NCI-H345 treated with DMSO at 0.1 percent for 48 hours (cell line): ENCODE results near the gene CTNNA2.

ENCODE experiments used
- DNase-seq: peaks from one replicate; lab custom pipeline; 2025; ENCODE audit not compliant: unreplicated experiment; lab: John Stamatoyannopoulos, UW

CTNNA2 gene

DNA sequence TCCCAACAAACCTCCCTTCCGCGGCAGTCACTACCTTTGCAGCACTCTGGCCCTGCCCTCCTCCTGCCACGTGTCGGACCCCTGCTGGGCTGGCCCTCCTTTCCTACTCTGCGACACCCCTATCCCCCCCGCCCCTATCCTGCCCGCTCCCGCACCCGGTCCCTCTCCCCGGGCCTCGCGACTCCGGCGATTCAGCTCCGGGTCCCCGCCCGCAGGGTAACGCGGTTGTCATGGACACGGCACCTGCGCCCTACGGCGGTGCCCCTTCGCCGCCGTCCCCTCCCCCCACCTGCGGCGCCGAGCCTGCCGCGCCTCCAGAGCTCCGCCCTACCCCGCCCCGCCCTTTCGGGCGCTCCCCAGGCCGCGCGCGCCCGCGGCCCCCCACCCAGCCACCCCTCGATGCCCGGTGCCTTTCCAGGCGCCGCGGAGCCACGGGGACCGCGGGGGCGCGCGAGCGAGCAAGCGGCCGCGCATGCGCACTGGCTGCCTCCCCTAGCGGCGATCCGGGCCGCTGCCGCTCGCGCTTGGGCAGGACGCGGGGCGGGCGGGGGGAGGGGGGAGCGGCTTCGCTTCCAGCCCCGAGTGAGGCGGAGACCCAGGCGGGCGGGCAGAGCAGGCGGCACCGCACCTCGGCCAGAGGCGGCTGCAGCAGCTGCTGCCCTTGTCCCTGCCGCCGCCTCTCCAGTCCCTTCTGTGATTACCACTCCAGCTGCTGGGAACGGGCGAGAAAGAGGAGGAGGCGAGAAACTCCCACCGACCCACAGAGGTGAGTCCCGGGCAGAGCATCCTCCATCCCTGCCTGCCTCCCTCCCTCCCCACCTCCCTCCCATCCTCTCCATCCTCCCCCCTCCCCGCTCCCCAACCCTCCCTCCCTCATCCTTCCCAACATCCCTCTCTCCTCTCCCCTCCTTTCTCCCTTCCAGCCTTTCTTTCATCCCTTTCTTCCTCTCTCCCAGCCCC, at the start of gene CTNNA2:
Gene CTNNA2 (plus strand): TSS at position 610 of the 960 bp plus-strand sequence.
- DNase-seq = peak; percentile 98

DNA sequence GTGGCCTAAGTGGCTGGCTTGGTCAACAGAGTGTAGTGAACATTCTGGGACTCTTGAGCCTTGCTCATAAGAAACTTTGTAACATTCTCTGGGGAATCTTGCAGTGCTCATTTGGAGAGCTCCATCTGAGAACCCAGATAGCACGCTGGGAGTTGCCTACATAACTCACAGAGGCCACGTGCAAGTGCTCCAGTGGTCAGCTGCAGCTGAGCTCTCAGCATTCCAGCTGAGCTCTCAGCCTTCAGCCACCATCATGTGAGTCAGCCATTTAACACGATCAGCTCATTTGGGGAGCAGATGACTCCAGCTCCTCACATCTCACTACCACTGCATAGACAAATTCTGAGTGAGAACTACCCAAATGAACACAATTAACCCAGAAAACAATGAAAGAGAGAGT, 25.5 kb upstream of the CTNNA2 start:
- no peak for DNase-seq

DNA sequence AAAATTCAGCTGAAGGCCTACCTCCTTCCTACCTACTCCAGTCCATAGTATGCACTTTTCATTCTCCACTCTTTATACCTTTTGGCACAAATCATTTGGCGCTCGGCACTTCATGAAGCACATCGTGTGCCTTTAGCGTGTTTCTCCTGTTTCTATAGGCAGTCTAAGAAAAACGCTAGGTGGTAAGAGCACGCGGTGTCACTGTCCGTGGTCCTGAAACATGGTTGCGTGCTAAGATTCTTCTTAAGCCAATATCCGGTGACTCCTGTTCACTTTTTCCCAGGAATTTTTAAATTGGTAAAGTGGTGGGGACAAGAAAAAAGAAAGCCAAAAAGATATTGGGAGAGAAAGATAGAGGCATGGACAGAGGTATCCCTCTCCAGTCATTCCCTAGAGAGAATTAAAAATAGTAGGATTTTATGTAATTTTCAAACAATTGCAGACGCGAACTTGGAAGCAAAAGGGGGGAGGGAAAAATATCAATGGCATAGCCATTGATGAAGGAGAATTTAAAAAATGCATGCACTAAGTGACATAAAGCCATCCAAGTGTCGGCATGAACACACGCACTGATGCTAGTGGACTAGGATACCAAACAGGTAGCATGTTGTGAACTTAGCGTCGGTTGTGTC, 1.4 kb upstream of the CTNNA2 start:
- no peak for DNase-seq

DNA sequence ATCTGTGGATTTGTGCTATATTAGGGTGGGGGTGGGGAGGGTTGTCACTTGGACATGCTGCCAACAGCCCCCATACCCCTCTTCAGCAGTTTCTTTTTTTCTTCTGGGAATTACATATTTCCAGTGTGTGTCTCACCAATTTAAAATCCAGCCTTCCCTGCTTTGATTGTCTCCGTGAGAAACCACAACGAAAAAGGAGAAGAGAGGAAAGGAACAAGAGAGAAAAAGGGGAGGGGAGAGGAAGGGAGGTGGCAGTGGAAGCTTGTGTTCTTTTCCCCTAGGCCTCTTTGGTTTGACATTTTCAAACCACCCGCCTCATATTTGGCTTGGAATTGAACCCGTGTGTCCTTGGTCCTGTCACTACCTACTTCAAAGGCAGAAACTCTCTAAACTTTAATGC, 860 bp downstream of the CTNNA2 start:
- DNase-seq = peak; percentile 10

DNA sequence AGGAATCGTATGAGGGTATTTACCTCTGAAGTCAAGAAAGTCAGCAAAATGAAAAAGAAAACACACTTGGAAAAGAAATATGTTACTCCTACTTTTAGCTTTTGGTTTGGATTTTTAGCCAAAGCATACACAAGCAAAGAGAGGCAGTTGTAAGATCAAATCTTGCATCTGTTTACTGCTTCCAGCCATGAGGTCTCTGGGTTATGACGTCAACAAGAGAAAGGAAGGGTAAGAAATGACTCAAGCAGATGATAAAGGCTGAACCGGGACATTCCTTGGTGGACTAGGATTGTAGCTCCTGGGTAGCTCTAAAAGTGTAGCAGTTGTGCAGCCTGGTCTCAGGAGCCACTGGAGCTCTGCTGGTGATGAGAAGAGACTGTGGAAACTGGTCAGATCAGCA, 16.8 kb downstream of the CTNNA2 start:
- no peak for DNase-seq

DNA sequence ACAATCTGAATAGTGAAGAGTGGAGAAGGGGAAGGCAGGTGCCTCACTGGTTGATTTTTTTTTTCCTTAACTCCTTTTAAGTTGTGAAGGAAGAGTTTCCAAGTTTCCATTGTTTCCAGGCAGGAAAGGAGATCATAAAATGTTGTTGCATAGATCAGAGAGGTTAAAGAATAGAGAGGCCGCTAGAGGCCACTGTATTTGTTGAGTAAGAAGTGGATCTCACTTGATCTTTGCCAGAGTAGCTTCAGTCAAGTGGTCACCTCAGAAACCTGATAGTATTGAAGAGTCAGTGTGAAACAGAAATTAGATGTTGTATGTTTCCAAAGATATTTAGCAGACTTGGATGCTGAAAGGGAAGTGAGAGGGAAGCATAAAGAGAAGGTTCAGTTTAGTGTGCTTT, 17.6 kb downstream of the CTNNA2 start:
- DNase-seq = no peak

DNA sequence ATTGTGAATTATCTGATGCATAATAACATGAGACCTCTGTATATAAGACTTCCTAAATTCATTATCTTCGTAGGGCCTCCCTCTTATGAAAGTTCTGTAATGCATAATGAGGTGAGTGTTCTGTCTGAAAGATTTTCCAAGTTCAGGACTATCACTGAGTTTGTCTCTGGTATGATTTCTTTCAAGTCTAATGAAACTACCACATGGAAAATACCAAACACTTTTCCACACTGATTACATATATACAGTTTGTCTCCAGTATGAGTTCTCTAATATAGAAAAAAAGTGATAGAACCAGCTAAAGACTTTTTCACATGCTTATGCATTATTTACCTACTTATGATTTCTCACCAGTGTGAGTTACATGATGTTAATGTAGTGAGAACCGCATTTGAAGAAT, 34.7 kb downstream of the CTNNA2 start:
- DNase-seq = no peak

DNA sequence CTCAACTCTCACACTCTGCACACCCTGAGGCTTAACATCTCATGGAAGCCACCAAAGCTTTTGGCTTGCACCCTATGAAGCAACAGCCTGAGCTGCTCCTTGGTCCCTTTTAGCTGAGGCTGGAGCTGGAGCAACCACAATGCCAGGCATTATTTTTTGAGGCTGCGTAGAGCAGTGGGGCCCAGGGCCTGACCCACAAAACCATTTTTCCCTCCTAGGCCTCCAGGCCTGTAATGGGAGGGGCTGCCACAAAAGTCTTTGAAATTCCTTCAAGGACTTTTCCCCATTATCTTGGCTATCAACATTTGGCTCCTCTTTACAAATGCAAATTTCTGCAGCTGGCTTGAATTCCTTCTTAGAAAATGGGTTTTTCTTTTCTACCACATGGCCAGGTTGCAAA, 39.8 kb downstream of the CTNNA2 start:
- no peak for DNase-seq

DNA sequence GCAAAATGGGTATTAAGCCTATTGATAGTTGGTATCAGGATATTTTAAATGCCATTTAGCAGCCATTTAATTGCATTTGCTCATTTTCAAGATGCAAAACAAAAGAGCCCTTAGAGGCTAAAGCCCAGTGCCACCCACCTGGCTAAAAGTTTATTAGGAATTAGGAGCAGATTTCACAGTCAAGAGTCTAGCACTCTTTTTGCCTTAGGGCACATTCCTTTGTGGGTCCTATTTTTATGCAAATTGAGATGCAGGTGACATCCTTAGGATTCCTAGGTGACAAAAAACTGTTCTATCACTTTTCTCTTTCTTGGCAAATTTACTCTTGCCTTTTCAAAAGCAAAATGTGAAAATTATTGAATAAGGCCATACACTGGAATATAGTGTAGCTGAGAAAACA, 42.0 kb downstream of the CTNNA2 start:
- DNase-seq = no peak

DNA sequence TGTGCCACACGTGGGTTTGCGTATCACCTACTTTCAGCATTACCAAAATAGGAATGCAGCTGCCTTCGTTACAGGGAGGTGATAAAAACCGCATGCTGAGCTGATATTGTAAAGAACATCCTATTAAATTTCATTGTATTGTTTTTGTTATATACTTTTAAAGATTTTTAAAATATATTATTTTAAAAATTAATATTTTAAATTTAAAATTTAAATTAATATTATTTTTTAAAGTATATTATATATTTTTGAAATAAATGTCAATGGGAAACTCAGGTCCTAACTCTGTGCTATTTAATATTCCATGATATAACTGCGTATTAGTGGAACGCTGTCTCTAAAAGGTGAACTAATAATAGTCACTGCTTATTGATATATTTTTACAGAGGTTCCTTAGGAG, 51.2 kb downstream of the CTNNA2 start:
- no peak for DNase-seq

DNA sequence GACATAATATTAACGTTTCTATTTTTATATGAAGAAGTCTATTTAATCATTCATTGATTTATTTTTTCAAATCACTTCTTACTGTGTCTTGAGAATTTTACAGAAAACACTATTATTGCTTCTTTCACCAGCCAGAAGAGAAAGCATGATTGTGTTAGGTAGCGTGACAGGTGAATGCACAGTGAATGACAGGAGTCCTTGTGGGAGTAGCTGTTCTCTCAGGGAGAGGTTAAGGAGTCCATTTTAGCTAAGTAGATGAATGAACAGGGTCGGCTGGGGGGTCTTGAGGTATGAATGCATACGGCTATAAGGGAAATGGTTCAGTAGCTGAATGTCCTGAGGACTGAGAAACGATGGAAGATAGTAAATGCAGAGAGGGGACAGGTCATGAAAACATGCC, 56.2 kb downstream of the CTNNA2 start:
- no peak for DNase-seq

DNA sequence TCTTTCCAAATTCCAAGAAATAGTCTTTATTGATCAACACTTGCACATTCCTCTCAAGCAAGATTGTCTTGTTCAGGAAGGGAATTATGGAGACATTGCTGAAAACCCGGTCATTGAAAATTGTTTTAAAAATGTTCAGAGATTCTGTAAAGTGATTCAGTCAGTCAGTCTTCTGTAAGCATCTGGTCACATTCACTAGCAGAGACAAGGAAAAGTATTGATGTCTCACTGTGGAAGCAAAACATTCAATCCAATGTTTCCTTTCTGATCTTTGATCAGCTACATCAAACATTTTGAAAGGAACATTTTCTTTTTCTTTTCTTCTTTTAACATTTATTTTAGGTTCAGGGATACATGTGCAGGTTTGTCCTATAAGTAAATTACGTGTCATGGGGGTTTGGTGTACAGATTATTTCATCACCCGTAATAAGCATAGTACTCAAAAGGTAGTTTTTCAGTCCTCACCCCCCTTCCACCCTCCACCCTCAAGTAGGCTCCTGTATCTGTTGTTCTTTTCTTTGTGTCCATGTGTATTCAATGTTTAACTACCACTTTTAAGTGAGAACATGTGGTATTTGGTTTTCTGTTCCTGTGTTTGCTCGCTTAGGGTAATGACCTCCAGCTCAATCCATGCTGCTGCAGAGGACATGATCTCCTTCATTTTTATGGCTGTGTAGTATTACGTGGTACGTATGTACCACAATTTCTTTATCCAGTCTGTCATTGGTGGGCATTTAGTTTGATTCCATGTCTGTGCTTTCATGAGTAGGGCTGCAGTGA, 61.2 kb downstream of the CTNNA2 start:
- no peak for DNase-seq

DNA sequence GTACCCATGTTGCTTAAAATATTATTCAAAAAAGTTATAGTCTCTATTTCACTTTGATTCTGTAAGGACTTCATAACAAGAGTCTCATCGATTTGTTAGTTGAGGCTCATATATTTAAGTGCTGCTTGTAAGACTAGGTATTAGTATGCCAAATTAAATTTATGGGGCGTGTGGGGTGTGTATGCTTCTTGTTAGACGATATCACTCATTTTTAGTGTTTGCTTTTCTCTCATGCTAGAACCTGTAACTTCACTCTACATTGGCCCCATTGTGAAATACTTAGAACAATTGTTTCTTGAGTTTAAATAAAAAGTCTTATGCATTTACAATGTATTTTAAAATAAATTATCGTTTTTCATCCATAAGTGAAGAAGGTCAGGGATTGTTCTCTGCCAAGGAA, 63.6 kb downstream of the CTNNA2 start:
- DNase-seq = no peak

DNA sequence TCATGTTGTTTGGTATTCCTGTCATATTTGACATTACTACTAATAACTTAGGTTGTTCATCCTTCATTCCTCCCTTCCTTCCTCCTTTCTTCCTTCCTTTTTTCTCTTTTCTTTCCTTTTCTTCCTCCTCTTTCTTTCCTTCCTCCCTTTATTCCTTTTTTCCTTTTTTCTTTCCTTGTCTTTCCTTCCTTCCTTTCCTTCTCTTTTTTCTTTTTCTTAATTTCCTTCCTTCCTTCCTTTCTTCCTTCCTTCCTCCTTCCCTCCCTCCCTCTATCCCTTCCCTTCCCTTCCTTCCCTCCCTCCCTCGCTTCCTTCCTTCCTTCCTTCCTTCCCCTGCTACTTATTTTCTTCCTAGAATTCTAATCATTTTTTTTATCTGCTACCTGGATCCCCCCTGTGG, 66.1 kb downstream of the CTNNA2 start:
- no peak for DNase-seq

DNA sequence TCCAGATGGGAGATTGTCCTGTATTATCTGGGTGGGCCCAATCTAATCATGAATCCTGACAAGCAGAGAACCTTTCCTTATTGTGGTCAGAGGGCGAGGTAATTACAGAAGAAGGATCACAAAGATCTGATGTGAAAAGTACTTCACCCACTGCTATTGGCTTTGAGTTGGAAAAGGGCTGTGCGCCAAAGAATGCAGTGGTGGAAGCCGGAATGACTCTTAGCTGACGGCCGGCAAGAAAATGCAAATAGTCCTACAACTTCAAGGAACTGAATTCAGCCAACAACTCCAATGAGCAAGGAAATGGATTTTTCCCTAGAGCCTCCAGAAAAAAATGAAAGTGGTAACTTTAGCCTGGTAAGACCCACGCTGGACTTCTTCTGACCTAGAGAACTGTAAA, 67.3 kb downstream of the CTNNA2 start:
- no peak for DNase-seq

DNA sequence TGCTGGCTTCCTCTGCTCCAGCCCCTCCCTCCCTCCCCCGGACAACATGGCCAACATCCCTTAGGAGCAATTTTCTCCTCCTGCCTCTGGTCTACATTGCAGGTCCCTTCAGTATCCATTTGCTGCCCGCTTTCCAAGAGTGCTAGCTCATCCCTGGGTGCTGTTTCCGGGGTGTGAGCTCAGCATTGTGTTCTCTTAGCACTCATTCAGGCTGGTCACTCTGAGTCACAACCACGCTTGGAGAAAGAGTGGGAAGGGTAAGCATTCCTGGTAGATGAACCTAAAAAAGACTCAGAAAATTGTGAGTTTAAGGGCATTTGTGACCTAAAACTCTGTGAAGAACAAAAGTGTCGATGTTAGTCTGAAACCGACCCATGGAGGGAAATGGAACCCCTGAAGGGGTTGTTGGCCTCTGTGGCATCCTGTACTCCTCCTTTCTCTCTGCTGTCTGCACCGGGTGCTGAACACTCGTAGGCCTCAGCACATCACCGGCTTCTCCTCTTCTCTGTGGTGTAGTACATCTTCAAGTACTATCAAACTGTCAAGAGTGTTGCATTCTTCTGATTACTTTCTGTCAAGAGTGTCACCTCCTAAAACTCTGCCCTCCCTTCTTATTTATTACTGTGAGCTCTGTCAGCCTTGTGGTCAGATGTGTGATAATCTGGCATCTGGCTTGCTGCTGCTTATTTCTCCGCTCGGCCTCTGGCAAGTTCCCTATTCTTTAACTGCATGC, 73.0 kb downstream of the CTNNA2 start:
- DNase-seq = no peak

DNA sequence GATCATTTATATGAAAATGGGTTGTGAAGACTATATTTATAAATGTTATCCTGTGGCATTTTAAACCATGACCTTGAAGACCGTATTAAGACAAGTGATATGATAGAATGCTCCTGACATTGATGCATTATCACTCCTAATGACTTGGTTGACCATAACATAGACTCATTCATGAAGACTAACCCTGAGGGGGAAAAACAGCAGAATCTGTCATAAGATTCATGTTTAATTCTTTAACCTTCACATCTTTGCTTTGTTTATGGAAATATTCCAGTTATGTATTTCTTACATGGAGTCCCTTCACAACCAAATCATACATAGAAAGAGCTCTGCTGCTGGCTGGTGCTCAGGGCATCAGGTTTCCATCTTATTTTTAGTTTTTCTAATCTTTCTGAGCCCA, 78.4 kb downstream of the CTNNA2 start:
- DNase-seq = no peak

DNA sequence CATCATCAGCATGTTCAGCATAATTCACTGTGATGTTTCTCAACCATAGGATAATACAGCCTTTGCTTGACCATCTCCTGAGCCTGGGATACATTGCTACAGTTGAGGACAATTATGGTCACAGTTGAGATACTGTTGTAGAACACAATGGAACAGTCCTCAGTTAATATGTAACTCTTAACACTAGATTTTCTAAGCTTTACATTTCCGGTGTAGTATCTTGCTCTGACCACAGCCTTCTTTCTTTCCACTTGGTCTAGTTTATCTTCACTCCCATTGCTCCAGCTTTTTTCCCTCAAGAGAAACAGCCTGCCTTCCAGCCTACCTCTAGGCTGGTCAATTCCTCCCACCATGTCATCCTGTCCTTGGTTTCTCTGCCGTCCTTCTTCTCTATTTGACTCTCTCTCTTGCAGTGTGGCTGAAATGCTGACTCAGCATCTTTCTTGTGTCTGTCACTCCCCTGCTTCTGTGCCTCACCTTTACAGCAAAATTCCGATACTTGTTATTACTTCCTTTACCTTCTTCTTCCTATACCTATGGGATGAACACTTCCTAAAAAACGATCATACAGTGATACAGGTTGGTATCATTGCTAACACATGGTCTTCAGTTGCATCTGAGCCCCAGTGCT, 80.5 kb downstream of the CTNNA2 start:
- DNase-seq = no peak

DNA sequence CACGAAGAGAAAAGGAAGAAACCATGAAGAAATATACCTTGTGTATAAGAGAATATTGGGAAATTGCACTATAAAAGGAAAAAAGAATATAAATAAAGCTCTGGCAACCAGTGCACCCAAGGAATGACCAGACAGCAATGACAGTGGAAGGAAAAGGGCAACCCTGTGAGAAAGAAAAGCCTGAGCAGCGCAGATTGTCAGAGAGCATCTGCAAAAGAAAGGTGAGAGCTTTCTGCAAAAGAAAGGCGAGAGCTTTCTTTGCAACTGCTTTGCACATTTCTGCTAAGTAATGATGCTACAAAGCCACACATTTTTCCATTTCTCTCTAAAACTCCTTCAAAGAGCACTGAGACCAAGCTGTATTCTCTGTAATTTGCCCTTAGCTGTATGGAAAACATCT, 83.6 kb downstream of the CTNNA2 start:
- DNase-seq = no peak

DNA sequence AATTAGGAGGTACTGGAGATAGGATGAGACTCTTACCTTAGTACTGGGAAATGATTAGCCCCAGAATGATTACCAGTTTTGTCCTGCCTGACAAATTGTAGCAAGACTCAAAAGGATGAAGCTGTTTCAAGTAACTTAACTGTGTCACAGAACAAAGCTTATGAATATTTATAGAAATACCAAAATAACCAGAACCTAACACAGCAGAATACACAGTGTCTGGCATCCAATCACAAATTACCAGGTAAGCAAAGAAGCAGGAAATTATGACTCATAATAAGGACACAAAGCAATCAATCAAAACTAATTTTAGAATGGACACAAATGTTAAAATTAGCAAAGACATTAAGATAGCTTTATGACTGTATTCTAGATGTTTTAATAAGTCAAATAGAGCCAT, 91.9 kb downstream of the CTNNA2 start:
- DNase-seq = no peak
